HS-5 (cell line): ENCODE measurements around the gene TCERG1L.
"Not testable (repeated sequence)": the region's sequence is repeated elsewhere in the genome, so short reads cannot be mapped to it uniquely, and the experiment has no call there.

ENCODE experiments used
- DNase-seq: peaks from one replicate; pipeline ENCODE4 v3.0.0-alpha.2; 2012; ENCODE audit warnings: low read depth

TCERG1L gene

GRCh38 chr10:131143425-131144165, 167.9 kb downstream of the TCERG1L start:
- no peak for DNase-seq

- DNase-seq = no peak
Measured at GRCh38 chr10:131142517-131143380, 168.8 kb downstream of the TCERG1L start.

GRCh38 chr10:131141645-131142516, 169.6 kb downstream of the TCERG1L start:
- no peak for DNase-seq

GRCh38 chr10:131141207-131141606, 170.3 kb downstream of the TCERG1L start:
- no peak for DNase-seq

DNA sequence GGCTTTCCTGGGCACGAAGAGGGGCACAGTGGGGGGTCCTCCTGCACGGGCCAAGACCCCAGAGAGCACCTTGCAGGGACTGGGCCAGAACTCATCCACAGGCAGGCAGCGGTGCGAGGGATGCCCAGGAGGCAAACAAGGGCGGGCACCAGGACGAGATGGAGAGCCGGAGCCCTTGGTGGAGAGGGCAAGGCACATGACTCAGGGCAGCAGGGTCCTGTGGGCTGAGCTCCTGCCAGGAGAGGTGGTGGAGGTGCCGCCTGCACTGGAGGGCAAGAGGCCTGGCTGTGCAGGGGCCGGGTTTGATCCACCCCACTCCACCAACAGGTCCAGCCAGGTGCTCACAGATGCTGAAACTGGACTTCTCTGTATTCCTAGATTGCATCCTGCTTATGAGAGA, 170.9 kb downstream of the TCERG1L start:
- no peak for DNase-seq

- DNase-seq = no peak
Measured at GRCh38 chr10:131137223-131137622, 174.3 kb downstream of the TCERG1L start.

DNA sequence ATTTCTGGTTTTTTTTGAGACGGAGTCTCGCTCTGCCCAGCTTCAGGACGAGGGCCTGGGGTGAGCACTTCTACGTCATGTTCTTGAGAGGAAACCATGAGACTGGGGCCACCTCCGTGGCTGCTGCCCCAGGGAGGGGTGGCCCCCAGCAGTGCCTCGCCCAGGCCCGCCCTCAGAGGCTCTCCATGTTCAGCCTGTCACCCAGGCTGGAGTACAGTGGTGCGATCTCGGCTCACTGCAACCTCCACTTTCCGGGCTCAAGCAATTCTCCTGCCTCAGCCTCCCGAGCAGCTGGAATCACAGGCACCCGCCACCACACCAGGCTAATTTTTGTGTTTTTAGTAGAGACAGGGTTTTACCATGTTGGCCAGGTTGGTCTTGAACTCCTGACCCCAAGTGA, 175.2 kb downstream of the TCERG1L start:
- not testable (repeated sequence) for DNase-seq

DNA sequence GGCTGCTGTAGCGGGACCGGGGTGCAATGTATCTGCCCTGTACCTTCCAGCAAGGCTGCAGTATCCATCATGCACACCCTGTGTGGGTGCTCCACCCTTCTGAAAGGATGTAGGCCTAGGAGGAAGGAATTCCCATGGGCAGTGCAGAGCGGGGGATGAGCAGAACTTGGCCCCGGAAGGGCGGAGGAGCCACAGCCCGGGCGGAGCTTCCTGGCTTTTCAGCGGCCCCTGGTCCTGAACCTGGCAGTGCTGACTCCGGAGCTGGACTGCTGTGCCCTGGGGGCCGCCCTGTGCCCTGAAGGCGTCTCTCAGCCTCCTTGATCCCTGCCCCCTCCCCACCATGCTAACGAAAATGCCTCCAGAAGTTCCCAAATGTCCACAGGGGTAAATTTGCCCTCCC, 175.8 kb downstream of the TCERG1L start:
- no peak for DNase-seq

DNA sequence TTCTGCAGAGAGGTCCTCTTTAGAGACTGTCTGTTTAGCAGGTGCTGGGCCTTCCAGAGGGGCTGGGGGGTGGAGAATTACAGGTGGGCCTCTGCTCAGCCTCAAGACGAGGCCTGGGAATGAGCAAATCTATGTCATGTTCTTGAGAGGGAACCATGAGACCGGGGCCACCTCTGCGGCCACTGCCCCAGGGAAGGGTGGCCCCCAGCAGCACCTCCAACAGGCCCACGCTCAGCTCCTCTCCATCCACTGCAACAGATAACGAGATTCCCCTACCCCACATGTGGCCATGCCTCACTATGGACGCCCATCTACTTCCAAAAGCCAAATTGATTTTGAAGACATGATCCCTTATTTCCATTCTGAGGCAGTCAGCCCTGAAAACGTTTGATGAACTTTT, 176.9 kb downstream of the TCERG1L start:
- DNase-seq = no peak

GRCh38 chr10:131134001-131134576, 177.4 kb downstream of the TCERG1L start:
- no peak for DNase-seq

GRCh38 chr10:131132681-131133080, 178.8 kb downstream of the TCERG1L start:
- no peak for DNase-seq

DNA sequence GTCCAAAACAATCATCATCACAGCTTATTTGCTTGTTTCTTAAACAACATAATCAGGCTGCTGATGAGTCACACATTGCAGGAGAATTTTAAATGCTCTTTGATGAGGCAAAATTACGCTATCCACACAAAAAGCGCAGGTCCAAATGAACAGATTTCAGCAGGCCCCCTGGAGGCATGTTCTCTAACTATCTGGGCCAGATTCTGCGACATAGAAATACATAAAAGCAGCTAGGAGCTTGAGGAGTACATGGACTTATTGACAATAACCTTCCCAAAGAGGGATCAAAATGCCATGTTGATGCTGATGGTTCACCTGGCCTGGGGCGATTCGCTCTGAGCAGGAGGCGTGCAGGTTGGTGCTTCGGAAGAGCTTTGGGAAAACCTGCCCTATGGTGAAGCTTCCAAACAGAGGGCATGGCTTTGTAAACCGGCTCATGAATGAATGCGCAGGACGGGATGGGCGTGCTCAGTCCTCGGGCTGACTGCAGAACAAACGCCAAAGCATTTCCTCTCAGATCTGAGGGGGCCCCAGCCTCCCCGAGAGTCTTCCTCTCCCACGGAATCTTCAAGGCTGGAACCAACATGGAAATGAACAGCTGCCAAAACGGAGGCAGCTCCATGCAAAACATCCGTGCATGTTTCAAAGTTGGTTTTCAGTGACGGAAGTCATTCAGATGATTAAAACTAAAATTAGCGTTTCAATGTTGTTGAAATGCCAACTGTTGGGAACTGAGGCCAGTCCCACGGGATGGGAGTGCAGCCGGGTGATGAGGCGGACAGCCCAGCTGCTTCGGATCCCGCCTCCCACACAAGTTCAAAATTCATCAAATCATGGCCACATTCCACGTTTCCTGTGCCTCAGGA, 179.6 kb downstream of the TCERG1L start:
- DNase-seq = no peak

GRCh38 chr10:131130025-131130424, 181.5 kb downstream of the TCERG1L start:
- DNase-seq = no peak

GRCh38 chr10:131129544-131129943, 182.0 kb downstream of the TCERG1L start:
- no peak for DNase-seq

DNA sequence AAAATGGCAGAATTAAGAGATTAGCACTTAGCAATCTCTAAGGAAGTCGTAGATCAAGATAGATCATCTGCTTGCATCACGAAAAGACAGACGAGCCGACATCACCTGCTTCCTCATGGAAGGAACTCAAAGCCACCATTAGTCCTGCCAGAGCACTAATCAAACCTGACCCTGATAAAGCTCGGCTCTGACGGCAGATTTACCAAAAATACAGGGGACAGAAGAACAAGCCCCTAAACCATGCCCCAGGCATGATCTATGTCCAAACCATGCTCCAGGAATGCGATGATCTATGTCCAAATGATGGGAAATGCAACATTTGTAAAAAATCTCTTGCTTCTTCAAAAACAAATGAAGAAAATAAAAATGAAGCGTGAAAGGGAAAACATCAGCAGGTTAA, 182.8 kb downstream of the TCERG1L start:
- no peak for DNase-seq

DNA sequence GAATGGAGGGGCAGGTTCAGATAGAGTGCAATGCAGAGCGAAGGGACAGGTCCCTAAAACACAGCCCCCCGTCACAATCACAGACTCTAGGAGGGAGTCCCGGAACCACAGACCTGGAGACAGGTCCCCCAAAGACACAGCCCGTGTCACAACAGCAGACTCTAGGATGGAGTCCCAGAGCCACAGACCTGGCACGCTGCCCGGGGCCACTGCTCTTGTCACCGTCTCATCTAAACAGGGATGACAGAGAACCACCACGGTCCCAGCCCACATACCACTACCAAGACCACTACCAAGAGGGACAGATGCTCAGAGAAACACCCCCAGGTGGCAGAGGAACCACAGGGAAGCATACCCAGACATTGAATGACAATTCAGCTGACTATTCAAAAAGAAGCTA, 183.9 kb downstream of the TCERG1L start:
- no peak for DNase-seq

GRCh38 chr10:131127138-131127589, 184.4 kb downstream of the TCERG1L start:
- DNase-seq = no peak

DNA sequence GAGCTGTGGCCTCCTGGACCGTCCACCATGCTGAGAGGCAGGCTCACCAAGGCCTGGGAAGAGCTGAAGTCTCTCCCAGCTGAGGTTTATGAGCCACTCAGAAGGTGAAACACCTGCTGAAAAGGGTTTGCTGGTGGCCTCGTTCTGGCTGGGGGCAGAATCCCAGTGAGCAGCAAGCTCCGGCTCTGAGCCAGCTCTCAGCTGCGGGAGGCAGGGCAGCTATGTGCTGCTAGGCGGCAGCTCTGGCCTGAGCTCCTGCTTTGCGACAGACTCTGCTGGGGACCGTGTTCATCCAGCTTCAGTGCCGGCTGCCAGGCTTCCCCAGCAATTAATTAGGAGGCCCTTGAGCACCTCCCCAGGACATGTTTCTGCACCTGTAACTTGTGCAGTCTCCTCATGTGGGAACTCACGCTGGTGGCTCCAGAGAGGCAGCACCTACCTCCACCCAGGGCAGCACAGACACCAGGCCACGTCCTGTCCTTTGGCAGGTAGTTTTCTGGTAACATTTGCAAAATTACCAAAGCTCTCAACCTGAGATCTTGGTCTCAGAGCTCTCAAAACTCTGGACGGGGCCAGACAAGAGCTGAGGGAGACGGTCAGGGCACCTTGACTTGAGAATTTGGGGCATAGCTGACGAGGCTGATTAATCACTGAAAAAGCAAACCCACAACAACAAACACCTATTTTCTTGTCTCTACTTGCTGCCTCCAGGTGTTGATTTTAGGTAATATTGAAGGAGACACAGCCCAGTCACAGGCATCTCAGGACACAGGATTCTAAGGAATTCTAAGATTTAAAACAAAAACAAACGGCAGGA, 185.0 kb downstream of the TCERG1L start:
- no peak for DNase-seq

- DNase-seq = no peak
Measured at GRCh38 chr10:131125511-131126225, 185.9 kb downstream of the TCERG1L start.
